Dermis blood vessel endothelial cell (primary cell): ENCODE measurements around the gene RAB5A. TPM values are rescaled to one million over a fixed set of nuclear protein-coding genes. Genes with fewer than 3 reads are reported as not detected.
"Not testable (repeated sequence)": the region's sequence is repeated elsewhere in the genome, so short reads cannot be mapped to it uniquely, and the experiment has no call there.

Experiments used
- DNase-seq: peaks from one replicate; pipeline ENCODE4 v3.0.0; 2010
- total RNA-seq: library from RNA; depleted of rRNA; stranded (reverse); fragments of >200 nt; gene quantifications from 2 replicates; pipeline ENCODE4 v1.2.3, GENCODE V29; 2014

The RAB5A gene
- total RNA-seq, 1 donor from 2014 or later = 92.1 TPM

DNA sequence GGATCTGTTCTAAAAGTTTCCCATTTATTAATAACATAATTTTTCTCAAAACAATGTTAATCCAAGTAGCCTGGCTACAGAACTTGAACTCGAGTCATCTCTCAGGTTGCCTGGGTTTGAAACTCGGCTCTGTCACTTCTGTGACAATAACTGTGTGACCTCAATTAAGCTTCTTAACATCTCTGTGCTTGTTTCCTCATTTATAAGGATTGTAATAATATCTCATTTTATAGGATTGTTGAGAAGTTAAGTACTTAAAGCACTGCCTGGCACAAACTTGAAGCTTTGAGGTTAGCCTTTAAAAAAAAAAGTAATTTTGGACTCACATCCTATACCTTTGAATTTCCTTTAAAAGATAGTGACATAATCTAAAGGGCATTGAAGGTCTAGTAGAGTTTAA, 3.4 kb downstream of the RAB5A start:
- DNase-seq = no peak

DNA sequence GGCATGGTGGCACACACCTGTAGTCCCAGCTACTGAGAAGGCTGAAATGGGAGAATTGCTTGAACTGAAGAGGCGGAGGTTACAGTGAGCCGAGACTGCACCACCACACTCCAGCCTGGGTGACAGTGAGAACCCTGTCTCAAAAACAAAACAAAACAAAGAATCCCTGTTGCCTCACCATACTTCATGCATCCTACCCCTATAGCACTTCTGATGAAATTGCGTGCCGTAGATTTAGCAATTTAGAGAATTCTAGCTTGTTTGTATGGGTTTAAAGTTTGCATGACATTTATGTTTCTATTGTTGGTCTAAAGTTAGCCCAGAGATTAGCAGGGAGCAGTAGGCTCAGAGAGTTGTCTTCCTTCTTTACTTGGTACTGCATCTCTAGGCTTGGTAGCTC, 7.8 kb downstream of the RAB5A start:
- no peak for DNase-seq

DNA sequence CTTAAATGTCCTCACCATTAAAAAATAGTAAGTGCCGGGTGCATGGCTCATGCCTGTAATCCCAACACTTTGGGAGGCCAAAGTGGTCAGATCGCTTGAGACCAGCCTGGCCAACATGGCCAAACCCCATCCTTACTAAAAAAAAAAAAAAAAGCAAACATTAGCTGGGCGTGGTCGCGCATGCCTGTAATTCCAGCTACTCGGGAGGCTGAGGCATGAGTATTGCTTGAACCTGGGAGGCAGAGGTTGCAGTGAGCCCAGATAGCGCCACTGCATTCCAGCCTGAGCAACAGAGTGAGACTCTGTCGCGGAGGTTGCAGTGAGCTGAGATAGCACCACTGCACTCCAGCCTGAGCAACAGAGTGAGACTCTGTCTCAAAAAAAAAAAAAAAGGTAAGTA, 10.5 kb downstream of the RAB5A start:
- not testable (repeated sequence) for DNase-seq

DNA sequence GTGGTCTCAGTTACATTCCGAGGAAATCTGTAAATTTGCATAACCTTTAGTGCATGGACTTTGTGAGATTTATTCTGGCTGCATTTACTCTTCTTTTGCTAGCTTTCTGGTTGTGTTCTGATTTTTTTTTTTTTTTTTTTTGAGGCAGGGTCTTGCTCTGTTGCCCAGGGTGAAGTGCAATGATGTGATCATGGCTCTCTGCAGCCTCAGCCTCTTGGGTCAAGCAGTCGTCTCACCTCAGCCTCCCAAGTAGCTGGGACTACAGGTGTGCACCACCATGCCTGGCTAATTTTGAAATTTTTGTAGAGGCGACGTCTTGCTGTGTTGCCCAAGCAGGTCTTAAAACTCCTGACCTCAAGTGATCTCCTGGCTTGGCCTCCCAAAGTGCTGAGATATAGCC, 12.6 kb downstream of the RAB5A start:
- DNase-seq = no peak

DNA sequence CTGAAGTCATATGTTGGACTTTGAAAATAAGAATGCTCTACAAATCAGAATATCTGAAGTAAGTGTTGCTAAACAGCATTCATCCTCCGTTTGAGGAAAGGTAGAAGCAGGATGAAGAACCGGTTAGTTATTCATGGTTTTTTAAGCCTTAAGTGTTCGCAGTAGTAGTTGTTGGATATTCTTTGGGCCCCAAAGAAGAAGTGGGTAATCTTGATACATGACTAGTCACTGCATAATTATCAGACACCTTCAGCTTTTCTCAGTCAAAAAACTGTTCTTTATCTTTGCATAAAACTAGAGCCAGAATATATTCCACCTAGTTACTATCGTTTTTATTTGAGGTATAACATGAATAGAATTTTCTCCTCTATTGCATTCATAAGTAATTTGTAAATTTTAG, 13.8 kb downstream of the RAB5A start:
- DNase-seq = no peak

DNA sequence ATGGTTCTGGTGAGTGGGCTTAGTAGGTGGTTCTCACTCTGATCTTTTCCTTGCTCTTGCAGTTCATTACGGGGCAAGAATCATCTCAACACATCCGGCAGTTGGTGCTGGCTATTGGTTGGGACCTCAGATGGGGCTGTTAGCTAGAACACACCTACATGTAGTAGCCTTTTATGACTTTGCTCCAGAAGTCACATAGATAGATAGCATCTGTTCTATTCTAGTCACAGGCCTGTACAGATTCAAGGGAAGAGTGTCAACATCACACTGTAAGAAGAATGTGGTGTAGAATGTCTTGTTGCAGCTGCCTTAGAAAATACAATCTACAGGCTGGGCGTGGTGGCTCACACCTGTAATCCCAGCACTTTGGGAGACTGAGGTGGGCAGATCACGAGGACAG, 15.1 kb downstream of the RAB5A start:
- DNase-seq = no peak

DNA sequence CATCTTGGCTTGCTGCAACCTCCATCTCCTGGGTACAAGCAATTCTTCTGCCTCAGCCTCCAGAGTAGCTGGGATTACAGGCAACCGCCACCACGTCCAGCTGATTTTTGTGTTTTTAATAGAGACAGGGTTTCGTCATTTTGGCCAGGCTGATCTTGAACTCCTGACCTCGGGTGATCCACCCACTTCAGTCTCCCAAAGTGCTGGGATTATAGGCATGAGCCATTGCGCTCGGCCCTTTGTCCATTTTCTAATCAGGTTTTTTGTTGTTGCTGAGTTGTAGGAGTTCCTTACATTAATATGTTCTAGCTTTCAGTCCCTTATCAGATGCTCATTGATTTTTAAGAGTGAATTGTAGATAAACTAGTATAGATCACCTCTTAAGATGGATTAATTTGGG, 20.3 kb downstream of the RAB5A start:
- no peak for DNase-seq

DNA sequence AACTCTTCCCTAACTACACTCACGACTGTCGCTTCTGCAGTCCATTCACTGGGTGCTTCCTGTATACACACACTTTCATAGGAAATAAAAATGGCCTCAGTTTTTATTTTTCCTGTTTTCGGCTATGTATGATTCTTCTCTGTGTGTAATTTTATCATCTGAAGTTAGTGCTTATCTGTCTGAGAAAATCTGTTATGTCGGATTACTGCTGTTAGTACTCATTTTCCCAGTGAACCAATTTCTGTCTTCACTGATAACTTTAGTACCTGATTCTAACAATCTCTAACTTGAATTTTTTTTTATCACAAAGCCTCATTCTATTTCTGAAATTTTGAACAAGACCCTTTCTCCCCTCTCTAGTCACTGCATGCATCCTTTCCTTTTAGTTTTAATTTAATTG, 20.9 kb downstream of the RAB5A start:
- DNase-seq = no peak

DNA sequence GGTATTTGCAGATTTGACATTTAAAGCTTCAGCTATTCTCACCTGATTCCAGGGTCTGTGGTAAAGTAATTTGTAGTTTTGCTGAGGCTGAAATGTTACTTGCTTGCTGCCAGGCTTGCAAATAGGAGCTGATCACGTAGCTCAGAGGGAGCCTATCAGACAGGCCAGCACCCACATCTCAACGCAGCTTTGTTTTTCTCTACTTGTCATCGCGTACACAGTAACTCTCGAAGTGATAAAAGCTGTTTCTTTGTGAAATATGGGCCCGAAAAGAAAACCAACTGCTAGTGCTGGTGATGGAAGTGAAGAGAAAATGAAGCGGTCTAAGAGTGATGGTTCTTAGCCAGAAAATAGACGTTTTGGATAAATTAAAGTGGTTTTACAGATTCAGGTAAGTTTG, 23.4 kb downstream of the RAB5A start:
- DNase-seq = no peak

DNA sequence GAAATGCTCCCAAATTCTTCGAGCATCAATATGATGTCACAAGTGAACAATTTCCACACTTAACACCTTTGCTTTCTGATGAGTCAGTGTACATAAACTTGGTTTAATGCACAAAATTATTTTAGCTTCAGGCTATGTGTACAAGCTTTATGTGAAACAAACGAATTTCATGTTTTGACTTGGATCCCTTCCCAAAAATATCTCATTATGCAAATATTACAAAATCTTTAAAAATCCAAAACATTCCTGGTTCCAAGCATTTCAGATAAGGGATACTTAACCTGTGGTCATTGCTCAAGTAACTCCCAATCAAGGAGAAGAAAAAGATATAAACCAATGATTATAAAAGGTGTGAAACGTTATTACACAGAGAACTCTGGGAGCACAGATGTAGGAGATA, 25.2 kb downstream of the RAB5A start:
- no peak for DNase-seq

DNA sequence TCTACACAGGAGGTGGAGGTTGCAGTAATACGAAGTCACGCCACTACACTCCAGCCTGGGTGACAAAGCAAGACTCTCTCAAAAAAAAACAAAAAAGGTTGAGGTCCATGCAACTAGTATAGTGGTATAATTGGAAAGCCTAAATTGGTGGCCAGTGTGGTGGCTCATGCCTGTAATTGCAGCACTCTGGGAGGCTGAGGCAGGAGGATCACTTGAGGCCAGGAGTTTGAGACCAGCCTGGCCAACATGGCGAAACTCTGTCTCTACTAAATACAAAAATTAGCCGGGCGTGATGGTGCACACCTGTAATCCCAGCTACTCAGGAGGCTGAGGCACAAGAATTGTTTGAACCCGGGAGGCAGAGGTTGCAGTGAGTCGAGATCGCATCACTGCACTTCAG, 42.0 kb downstream of the RAB5A start:
- DNase-seq = not testable (repeated sequence)

DNA sequence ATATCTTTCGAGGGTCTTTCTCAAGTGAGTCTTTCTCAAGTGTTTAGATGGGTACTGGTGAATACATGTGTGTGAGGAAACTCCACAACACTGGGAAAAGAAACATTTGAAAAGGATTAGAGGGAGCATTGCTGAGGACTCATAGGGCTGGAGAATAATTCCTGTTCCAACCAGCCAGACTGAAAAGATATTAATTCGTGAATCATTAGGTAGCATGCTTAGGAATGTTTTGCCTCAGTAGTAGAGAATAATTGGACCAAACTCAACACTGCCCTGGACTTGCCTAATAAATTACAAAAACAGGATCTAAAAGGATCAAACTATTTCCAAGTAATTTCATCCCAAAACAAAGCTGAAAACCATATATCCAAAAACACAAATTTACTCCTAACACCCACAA, 47.9 kb downstream of the RAB5A start:
- DNase-seq = no peak

DNA sequence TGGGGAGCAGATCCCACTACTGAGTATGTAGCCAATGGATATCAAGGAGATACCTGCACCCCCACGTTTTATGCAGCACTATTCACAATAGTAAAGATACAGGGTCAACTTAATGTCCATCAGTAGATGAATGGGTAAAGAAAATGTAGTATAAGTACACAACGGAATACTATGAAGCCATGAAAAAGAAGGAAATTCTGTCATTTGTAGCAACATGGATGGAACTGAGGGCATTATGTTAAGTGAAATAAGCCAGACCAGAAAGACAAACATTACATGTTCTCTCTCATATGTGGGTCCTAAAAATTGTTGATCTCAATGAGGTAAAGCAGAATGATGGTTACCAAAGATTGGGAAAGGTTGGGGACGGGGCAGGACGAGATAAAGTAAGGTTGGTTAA, 50.6 kb downstream of the RAB5A start:
- DNase-seq = no peak

DNA sequence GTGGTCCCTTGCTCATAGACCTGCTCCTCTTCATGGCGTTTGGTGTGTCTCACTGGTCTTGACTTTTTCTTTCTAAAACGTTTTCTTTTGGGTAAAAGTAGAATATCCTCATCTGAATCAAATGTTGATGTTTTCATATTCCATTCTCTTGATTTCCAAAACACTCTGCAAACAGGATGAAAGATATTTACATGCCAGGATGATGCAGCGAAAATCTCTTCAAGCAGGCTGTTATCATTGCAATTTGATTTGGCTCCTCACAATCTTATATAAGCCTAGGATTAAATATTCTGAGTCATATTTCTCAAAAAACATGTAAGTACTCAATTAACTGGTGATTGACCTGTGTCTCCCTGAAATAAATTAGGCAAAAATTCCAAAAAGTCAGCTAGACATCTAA, 55.0 kb downstream of the RAB5A start:
- DNase-seq = no peak

DNA sequence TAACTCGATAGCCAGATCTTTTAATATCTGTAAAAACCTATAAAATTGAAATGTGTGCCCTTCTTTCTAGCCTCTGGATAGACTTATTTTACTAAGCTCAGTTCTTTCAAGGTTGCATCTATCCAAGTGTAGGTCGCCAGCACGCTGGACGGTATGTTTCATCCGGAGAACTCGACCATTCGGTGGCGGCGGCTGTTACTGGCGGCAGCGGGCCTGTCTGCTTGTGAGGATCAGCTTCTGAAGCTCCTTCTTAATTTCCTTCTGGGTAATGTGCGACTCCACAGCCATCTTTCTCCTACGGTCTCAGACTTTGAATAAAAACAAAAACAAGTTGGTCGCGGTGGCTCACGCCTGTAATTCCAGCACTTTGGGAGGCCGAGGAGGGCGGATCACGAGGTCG, 61.1 kb downstream of the RAB5A start:
- DNase-seq = no peak

DNA sequence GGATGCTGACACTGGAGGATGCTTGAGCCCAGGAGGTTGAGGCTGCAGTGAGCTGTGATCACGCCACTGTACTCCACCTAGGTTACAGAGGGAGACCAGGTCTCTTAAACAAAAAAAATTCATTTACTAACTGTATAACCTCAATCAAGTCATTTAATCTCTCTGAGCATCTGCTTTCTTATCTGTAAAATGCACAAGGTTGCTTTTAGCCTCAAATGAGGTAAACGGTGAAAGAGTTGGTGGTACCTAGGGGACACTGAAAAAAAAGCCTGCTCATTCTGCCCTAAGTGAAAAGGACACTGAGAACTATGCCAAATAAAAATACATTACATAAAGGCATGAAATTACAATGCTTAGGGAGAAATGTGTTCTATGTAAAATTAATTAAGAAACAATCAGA, 61.7 kb downstream of the RAB5A start:
- DNase-seq = no peak

DNA sequence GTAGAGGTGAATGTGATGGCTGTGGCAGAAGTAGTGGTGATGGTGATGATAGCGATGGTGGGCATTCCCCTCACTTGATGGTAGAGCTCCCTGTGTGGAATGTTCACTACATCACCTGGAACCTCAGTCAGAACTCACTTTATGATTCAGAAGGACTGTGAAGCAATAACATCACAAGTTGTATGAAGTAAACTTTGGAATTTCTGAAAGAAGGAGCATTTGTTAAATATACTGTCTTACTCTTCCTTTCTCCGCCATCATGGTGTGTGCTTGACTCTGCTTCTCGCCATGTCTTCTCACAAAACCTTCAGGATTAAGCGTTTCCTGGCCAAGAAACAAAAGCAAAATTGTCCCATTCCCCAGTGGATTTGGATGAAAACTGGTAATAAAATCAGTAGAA, 65.3 kb downstream of the RAB5A start, which contains the start of gene PP2D1:
PP2D1 (minus strand) TSS at position 101 of the 400 bp plus-strand sequence. CDS start 192 bp downstream, outside the sequence.
- DNase-seq = no peak

DNA sequence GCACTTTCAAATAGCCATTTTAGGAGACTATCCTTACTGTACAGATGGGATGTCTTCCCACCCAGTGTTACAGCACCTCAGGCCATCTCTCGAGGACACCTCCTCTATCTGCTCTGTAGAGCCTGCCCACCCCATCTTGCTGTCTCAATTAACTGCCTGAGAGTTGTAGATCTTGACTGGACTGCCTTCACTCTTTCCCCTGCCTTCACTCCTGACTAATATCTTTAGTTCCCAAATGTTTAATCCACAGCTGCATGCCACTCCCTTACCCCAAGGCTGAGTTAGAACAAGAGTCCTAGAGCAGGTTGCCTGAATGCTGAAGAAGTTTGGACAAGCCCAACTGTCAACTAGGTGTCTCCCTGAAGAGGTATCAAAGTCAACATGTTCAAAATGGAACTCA, 66.5 kb downstream of the RAB5A start:
- DNase-seq = no peak

DNA sequence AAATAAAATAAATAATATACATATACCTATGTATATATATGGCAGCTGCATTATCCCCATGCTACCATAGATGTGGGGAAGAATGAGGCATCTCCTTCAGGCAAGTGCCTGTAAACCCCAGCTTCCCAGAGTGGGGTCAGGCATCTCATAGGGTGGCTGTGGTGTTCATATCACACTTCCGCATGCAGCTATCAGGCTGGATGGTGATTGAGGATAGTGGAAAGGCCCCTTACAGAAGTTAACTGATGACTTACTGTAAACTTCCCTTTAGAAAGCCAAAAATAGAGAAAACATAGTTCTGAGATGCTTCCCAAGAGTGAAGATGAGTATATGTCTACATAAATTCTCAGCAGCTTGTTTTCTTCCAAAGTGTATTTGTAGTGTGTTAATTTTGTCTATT, 68.6 kb downstream of the RAB5A start:
- DNase-seq = no peak

DNA sequence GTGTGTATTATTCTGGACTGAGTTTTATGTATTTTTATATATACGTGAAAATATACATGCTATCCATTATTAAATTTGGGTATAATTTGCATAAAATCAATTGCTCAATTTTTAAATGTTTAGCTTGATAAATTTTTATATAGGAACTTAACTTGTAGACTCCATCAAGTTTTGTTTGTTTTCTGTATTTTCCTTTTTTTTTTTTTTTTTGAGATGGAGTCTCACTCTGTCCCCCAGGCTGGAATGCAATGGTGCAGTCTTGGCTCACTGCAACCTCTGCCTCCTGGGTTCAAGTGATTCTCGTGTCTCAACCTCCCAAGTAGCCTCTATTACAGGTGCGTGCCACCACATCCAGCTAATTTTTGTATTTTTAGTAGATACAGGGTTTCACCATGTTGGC, 69.2 kb downstream of the RAB5A start:
- not testable (repeated sequence) for DNase-seq

DNA sequence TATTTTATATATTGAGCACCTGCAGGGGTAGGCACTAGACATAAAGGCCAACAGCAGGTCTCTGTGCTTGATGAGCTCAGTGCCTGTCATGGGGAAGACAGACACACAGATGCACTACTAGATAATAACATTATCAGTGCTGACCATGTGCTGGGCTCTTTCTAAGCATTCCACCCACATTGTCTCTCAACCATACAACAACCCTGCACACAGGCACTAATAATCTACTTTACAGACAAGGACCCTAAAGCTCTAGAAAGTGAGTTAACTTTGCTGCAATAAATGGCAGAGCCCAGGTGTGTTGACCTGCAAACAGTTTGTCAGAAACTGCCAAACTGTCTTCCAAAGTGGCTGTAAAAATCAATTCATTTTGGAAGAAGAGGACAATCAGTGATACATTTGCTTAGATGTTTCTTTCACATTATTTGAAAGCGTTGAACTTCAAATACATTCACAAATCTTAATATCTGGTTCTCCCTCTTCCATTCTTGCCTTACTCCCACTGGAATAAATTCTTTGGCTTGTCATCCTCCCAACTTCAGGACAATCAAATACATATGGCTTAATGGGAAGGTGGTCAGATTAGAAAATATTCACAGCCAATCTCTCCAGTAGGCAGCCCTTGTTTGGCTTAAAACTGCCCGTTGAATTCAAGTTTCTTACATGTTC, 76.2 kb downstream of the RAB5A start:
- DNase-seq = no peak

DNA sequence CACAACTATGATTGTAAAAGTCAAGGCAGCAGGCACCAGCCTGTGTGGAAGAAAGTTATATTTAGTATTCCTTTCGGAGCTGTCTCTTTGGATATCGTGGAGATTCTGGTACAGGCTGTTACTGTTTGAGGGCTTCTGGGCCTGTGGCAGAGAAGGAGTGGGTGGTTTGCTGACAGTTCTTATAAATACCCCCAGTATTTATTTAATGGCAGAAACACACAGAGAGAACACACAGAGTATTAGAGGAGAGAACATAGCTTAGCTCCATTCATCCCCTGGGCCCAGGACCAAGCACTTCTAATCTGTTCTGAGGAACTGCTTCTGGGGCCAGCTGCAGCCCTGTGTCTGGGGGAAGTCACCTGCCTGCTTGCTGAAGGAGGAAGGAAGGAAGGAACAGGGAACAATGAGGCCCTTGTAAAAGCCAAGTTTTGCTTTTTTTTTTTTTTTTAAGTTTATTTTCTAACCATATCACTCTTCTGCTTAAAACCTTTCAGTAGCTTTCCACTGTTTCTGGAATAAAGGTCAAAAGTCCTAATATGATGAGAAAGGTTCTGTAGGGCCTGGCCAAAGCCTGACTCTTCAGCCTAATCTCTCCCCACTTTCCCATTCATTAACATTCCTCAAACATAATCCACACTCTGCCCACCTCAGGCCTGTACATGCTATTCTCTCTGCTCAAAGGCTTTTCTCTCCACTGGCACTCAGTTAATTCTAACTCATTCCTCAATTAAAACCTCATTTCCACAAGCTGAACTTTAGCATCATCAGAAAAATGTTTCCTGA, 76.9 kb downstream of the RAB5A start:
- DNase-seq = peak; percentile 82

DNA sequence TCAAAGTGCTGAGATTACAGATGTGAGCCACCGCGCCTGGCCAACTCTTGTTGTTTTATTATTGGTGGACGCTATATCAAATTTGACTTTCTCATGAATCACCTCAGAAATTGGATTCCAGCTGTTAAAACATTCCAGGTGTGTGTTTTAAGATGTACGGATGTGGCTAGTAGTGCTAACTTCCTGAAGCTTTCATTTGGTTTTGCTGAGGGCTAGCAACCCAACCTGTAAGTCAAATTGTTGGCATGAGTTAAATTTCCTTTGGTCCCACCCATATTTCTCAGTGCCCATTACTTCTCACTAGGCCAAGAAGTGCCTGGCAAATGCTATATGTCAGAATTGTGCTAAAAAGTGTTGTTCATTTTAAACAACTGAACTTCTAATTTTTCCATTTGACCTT, 80.2 kb downstream of the RAB5A start:
- DNase-seq = no peak

DNA sequence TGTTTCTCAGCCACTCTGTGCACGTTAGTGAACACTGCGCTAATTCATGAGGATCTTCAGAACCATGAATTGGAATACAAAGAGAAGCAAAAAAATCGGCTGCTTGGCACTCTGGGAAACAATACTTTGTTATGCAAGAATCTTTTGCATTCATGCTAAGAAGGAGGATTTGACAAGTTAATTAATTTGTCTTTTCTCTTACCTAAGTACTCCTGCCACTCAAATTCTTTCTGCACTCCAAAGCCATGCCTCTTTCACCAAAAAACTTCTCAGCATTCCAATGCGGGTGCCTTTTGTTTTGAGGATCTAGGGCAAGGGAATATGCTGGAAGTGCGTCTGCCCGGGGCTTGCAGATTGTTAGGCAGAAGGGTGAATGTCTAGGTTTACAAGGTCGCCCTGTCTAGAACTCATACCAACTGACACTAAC, 82.0 kb downstream of the RAB5A start:
- no peak for DNase-seq
